ENCODE data around the gene THY1. TPM values are rescaled to one million over a fixed set of nuclear protein-coding genes. Genes with fewer than 3 reads are reported as not detected.

Gene THY1

DNA sequence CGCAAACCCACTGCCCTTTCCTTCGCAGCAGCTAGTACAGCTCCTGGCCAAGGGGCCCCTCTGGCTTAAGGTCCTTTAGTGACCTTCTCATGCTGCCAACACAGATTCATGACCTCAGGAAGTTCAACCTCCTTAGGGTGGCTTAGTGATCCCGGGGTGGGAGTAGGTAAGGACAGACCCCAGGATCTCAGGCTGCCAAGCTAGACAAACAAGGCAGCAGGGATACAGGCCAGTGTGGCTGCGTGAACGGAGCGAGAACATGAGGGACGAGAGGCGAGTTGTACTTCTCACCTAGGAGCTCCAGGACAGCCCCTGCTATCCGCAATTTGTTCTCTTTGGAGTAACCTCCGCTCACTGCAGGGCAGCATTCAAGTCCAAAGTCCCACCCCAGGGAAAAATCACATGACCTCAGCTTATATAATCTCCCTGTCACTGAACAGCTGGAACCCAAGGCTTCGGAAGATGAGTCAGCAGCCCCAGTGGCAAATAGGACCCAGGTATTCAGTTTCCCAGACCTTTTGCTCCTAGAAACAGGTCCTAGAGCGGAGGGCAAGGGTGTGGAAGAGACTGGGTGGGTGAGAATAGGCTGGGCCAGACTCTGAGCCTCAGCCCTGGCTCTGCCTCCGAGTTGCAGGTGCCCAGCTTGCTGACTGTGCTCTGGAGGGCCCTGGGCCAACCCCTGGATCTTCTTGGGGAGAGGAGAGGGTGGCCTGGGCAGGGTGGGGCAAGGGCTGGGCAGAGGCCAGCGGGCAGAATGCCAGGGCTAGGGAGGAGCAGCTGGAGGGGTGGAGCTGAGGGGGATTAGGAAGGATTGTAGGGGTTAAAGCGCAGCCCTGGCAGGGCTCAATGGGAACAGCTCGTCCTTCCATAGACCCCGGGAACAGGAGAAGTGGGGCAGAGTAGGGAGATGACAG, 54.6 kb downstream of the THY1 start:
- H2AFZ ChIP-seq (ENCODE audit: low read depth, low read length) = no peak overlapping the region
- WGBS = 60% methylated on average over 16 of the region's 17 CpGs

DNA sequence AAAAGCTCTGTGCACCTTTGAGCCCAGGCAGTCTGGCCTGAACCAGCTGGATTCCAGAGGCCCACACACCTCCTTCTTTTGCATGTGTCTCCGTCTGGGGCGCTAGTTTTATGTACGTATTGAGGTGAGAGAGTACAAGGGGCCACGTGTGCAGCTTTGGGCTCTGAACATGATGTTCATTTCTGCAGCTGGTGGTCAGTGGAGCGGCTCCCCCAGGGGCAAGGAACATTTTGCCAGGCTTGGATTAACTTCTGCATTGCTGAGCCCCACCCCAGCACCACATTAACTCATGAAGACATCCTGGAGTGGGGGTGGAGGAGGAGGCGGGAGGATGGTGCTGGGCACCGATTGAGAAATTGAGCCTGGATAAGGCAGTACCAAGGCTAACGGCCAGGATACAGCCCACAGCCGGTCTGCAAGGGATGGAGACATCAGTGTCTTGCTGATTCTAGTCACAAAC, 55.3 kb downstream of the THY1 start:
- H3K9me3 ChIP-seq (ENCODE audit: control insufficient read depth, low read length) = no peaks in the 10 kb centered on the region
- H3K4ac ChIP-seq (ENCODE audit: low read depth in 1 of 2, low read length in 2 of 2) = no peak overlapping the region
- no peak overlapping the region for H2AFZ ChIP-seq (ENCODE audit: low read depth, low read length)
- no peaks in the 10 kb centered on the region for H3K79me1 ChIP-seq (replicated peaks; ENCODE audit: low read length, poor library complexity, severe bottlenecking)
- no peak overlapping the region for H3K14ac ChIP-seq (ENCODE audit: low read length in 2 of 2)
- peak overlapping the region in 1 of 2 experiments; percentile 37 for H3K18ac ChIP-seq (ENCODE audit: low read depth in 1 of 2, low read length in 2 of 2)
- H2AK5ac ChIP-seq (ENCODE audit: low read length, severe bottlenecking) = no peak overlapping the region
- H3K27me3 ChIP-seq (ENCODE audit: control insufficient read depth in 1 of 2, insufficient read depth in 1 of 2, low read length in 2 of 2) = peaks cover 24 to 87% of the 10 kb centered on the region in 2 experiments
- no peak overlapping the region for H2BK15ac ChIP-seq (ENCODE audit: low read depth, poor library complexity, severe bottlenecking)
- no peak overlapping the region for H4K91ac ChIP-seq (ENCODE audit: low read length)
- H4K8ac ChIP-seq (ENCODE audit: low read length) = no peak overlapping the region
- WGBS = 75% methylated on average over 9 of the region's 9 CpGs
- no peak overlapping the region for H3K9ac ChIP-seq (ENCODE audit: low read length)
- no peak overlapping the region for H3K27ac ChIP-seq (ENCODE audit: low read length, poor library complexity, severe bottlenecking)
- no peak for DNase-seq
- H3K23ac ChIP-seq (ENCODE audit: low read length in 2 of 2) = no peak overlapping the region
- peaks cover 16% of the 10 kb centered on the region for H3K4me1 ChIP-seq (ENCODE audit: control insufficient read depth, insufficient read depth, low read depth, low read length)
- no peaks in the 10 kb centered on the region for H3K36me3 ChIP-seq (ENCODE audit: control insufficient read depth in 1 of 2, insufficient read depth in 2 of 2, low read depth in 1 of 2, low read length in 2 of 2)
- H3K4me2 ChIP-seq (ENCODE audit: low read length, poor library complexity, severe bottlenecking) = no peak overlapping the region
- H2BK5ac ChIP-seq (ENCODE audit: low read depth, low read length, poor library complexity, severe bottlenecking) = no peak overlapping the region
- no peak overlapping the region for H2BK120ac ChIP-seq (ENCODE audit: low read depth, low read length)
- H2BK12ac ChIP-seq (ENCODE audit: low read length in 2 of 2) = peak overlapping the region in 1 of 2 experiments; percentile 21
- no peak overlapping the region for H3K4me3 ChIP-seq (ENCODE audit: insufficient read depth in 1 of 2, low read depth in 1 of 2, low read length in 2 of 2)

More for the DNA sequence above, 54.6 kb downstream of the THY1 start:
- Histone ChIP-seq H3K9ac (ENCODE audit: low read length) (no peak overlapping the region), H3K18ac (ENCODE audit: low read depth in 1 of 2, low read length in 2 of 2) (peak overlapping the region in 1 of 2 experiments; percentile 76), H3K23ac (ENCODE audit: low read length in 2 of 2) (peak overlapping the region in 1 of 2 experiments; percentile 32), H2BK120ac (ENCODE audit: low read depth, low read length) (no peak overlapping the region), H4K8ac (ENCODE audit: low read length) (peak overlapping the region; percentile 7), H3K27me3 (ENCODE audit: control insufficient read depth in 1 of 2, insufficient read depth in 1 of 2, low read length in 2 of 2) (peaks cover 18 to 87% of the 10 kb centered on the region in 2 experiments), H3K79me1 (replicated peaks; ENCODE audit: low read length, poor library complexity, severe bottlenecking) (no peaks in the 10 kb centered on the region), H2BK15ac (ENCODE audit: low read depth, poor library complexity, severe bottlenecking) (peak overlapping the region; percentile 63), H2AK5ac (ENCODE audit: low read length, severe bottlenecking) (no peak overlapping the region), H3K27ac (ENCODE audit: low read length, poor library complexity, severe bottlenecking) (no peak overlapping the region), H3K36me3 (ENCODE audit: control insufficient read depth in 1 of 2, insufficient read depth in 2 of 2, low read depth in 1 of 2, low read length in 2 of 2) (no peaks in the 10 kb centered on the region), H3K4me3 (ENCODE audit: insufficient read depth in 1 of 2, low read depth in 1 of 2, low read length in 2 of 2) (no peak overlapping the region), H3K4ac (ENCODE audit: low read depth in 1 of 2, low read length in 2 of 2) (no peak overlapping the region), H2BK12ac (ENCODE audit: low read length in 2 of 2) (peak overlapping the region in 1 of 2 experiments; percentile 54), H3K4me1 (ENCODE audit: control insufficient read depth, insufficient read depth, low read depth, low read length) (peaks cover 14% of the 10 kb centered on the region), H3K9me3 (ENCODE audit: control insufficient read depth, low read length) (no peaks in the 10 kb centered on the region), H4K91ac (ENCODE audit: low read length) (peak overlapping the region; percentile 43), H2BK5ac (ENCODE audit: low read depth, low read length, poor library complexity, severe bottlenecking) (no peak overlapping the region), H3K14ac (ENCODE audit: low read length in 2 of 2) (no peak overlapping the region), H3K4me2 (ENCODE audit: low read length, poor library complexity, severe bottlenecking) (no peak overlapping the region)
- DNase-seq = peak; percentile 48

Small RNAs within 50 kb of the gene (small RNA-seq; reads per million reads assigned to genes)
- gene AP003396.4 (ENCODE audit: low read depth) = not detected

Measured in mesenchymal stem cell (in vitro differentiated cells and primary cell).